PC-3 (cell line): ENCODE results near the gene TAF12.

Source experiments
- CTCF ChIP-seq: fragments of 300-600 bp; sonication (generic); conservative IDR thresholded peaks from 2 replicates; pipeline ENCODE4 v1.5.1; 2017; ENCODE audit warnings: antibody characterized with exemption, low read depth, mild to moderate bottlenecking, low read length
- EZH2phosphoT487 ChIP-seq: fragments of 300-600 bp; sonication (generic); IDR thresholded peaks from 2 replicates; pipeline ENCODE4 v1.6.1; 2018; ENCODE audit warnings: mild to moderate bottlenecking, antibody characterized with exemption, low read length, borderline replicate concordance

- TF ChIP-seq CTCF (no peak), EZH2phosphoT487 (no peak)
Observed at GRCh38 chr1:28571911-28572310, 71.0 kb downstream of the TAF12 start.
